ENCODE measurements around the gene ALKBH4.
"Not testable (repeated sequence)": the region's sequence is repeated elsewhere in the genome, so short reads cannot be mapped to it uniquely, and the experiment has no call there.

The ALKBH4 gene

GRCh38 chr7:102464577-102465280 is at the start of gene ALKBH4, which contains the start of gene LRWD1:
ALKBH4 (minus strand) TSS chr7:102464863; CDS start chr7:102464836, 27 bp downstream.
LRWD1 (plus strand) TSS chr7:102464984; CDS start chr7:102465081, 97 bp downstream.
- peak; percentile 34 for DNase-seq

- DNase-seq = not testable (repeated sequence)
These were observed 48.1 kb upstream of the ALKBH4 start for GRCh38 chr7:102512642-102513221.

- not testable (repeated sequence) for DNase-seq
These were observed 47.3 kb upstream of the ALKBH4 start for GRCh38 chr7:102511860-102512522.

GRCh38 chr7:102510575-102510974 is 45.9 kb upstream of the ALKBH4 start:
- not testable (repeated sequence) for DNase-seq

- not testable (repeated sequence) for DNase-seq
These were observed 42.9 kb upstream of the ALKBH4 start for GRCh38 chr7:102507410-102508088.

GRCh38 chr7:102505298-102506185 is 40.9 kb upstream of the ALKBH4 start:
- not testable (repeated sequence) for DNase-seq

GRCh38 chr7:102503141-102503540 is 38.5 kb upstream of the ALKBH4 start:
- DNase-seq = not testable (repeated sequence)

GRCh38 chr7:102498321-102498720 is 33.7 kb upstream of the ALKBH4 start:
- not testable (repeated sequence) for DNase-seq

GRCh38 chr7:102497308-102497707 is 32.6 kb upstream of the ALKBH4 start:
- not testable (repeated sequence) for DNase-seq

- not testable (repeated sequence) for DNase-seq
These were observed 32.2 kb upstream of the ALKBH4 start for GRCh38 chr7:102496861-102497260.

GRCh38 chr7:102494473-102495149 is 29.9 kb upstream of the ALKBH4 start:
- not testable (repeated sequence) for DNase-seq

- DNase-seq = not testable (repeated sequence)
These were observed 29.4 kb upstream of the ALKBH4 start for GRCh38 chr7:102494026-102494425.

GRCh38 chr7:102493220-102493935 is 28.7 kb upstream of the ALKBH4 start:
- DNase-seq = not testable (repeated sequence)

GRCh38 chr7:102490529-102491075 is 25.9 kb upstream of the ALKBH4 start:
- DNase-seq = not testable (repeated sequence)

GRCh38 chr7:102484317-102484716 is 19.7 kb upstream of the ALKBH4 start:
- not testable (repeated sequence) for DNase-seq

- not testable (repeated sequence) for DNase-seq
These were observed 17.3 kb upstream of the ALKBH4 start for GRCh38 chr7:102481962-102482361.

- DNase-seq = not testable (repeated sequence)
These were observed 15.4 kb upstream of the ALKBH4 start for GRCh38 chr7:102479982-102480637.

GRCh38 chr7:102479209-102479584 is 14.5 kb upstream of the ALKBH4 start:
- not testable (repeated sequence) for DNase-seq

- not testable (repeated sequence) for DNase-seq
These were observed 13.9 kb upstream of the ALKBH4 start, which contains the start of gene POLR2J for GRCh38 chr7:102478314-102479208. POLR2J (minus strand) TSS chr7:102478922; CDS start chr7:102478860, 62 bp downstream.

Measured in NCI-H2029 treated with DMSO at 0.1 percent for 48 hours (cell line).